ENCODE data around the gene PTBP3. TPM values are rescaled to one million over a fixed set of nuclear protein-coding genes. Genes with fewer than 3 reads are reported as not detected.

The PTBP3 gene
- total RNA-seq, 1 experiment from 2014 or later, result 57.1 TPM

- H3K27me3 ChIP-seq (replicated peaks; ENCODE audit: insufficient read depth, low read depth, low read length, poor library complexity), result no peaks in the 10 kb centered on the region
- POLR2A ChIA-PET (ENCODE audit: low non-redundant PET), result no interaction called here
- no peak overlapping the region for H3K4me3 ChIP-seq (ENCODE audit: low read depth, low read length, poor library complexity, severe bottlenecking)
- no peaks in the 10 kb centered on the region for H3K36me3 ChIP-seq (ENCODE audit: insufficient read depth, low read length, poor library complexity, severe bottlenecking)
- no peak for DNase-seq (ENCODE audit: low spot score)
- no peaks in the 10 kb centered on the region for H3K9me3 ChIP-seq (ENCODE audit: low read depth, low read length, poor library complexity, severe bottlenecking)
- CTCF ChIA-PET, result no interaction called here
- peaks cover 8% of the 10 kb centered on the region for H3K4me1 ChIP-seq (ENCODE audit: insufficient read depth, low read length, poor library complexity, severe bottlenecking)
- intact Hi-C loops (cut with micrococcal nuclease; ENCODE audit: unreplicated experiment), result no loop called here
- BruUV-seq (replicated peaks), result no TSS peak
- TF ChIP-seq CTCF (conservative IDR thresholded peaks at IDR 0.05; ENCODE audit: low read depth, low read length) (no peak), EZH2 (IDR thresholded peaks at IDR 0.05; ENCODE audit: borderline replicate concordance, low read depth, low read length, poor library complexity, severe bottlenecking) (no peak)
- no peak overlapping the region for H3K27ac ChIP-seq (ENCODE audit: low read depth, low read length, poor library complexity, severe bottlenecking)
Observed at GRCh38 chr9:112312139-112312538, 21.3 kb downstream of the PTBP3 start.

- no peaks in the 10 kb centered on the region for H3K9me3 ChIP-seq (ENCODE audit: low read depth, low read length, poor library complexity, severe bottlenecking)
- DNase-seq (ENCODE audit: low spot score), result no peak
- peaks cover 8% of the 10 kb centered on the region for H3K4me1 ChIP-seq (ENCODE audit: insufficient read depth, low read length, poor library complexity, severe bottlenecking)
- no TSS peak for BruUV-seq (replicated peaks)
- no peak overlapping the region for H3K4me3 ChIP-seq (ENCODE audit: low read depth, low read length, poor library complexity, severe bottlenecking)
- ChIA-PET POLR2A (ENCODE audit: low non-redundant PET) (interaction anchor here (0.6 kb wide), 1 partner anchor 20 kb away, joined by 3 read pairs; no protein-coding TSS in a partner anchor), CTCF (no interaction called here)
- H3K27ac ChIP-seq (ENCODE audit: low read depth, low read length, poor library complexity, severe bottlenecking), result no peak overlapping the region
- H3K36me3 ChIP-seq (ENCODE audit: insufficient read depth, low read length, poor library complexity, severe bottlenecking), result no peaks in the 10 kb centered on the region
- H3K27me3 ChIP-seq (replicated peaks; ENCODE audit: insufficient read depth, low read depth, low read length, poor library complexity), result no peaks in the 10 kb centered on the region
- intact Hi-C loops (cut with micrococcal nuclease; ENCODE audit: unreplicated experiment), result no loop called here
- TF ChIP-seq CTCF (conservative IDR thresholded peaks at IDR 0.05; ENCODE audit: low read depth, low read length) (no peak), EZH2 (IDR thresholded peaks at IDR 0.05; ENCODE audit: borderline replicate concordance, low read depth, low read length, poor library complexity, severe bottlenecking) (no peak)
Observed at GRCh38 chr9:112311497-112311896, 21.9 kb downstream of the PTBP3 start.

- Histone ChIP-seq H3K9me3 (ENCODE audit: low read depth, low read length, poor library complexity, severe bottlenecking) (no peaks in the 10 kb centered on the region), H3K27ac (ENCODE audit: low read depth, low read length, poor library complexity, severe bottlenecking) (no peak overlapping the region), H3K27me3 (replicated peaks; ENCODE audit: insufficient read depth, low read depth, low read length, poor library complexity) (no peaks in the 10 kb centered on the region), H3K4me3 (ENCODE audit: low read depth, low read length, poor library complexity, severe bottlenecking) (no peak overlapping the region), H3K4me1 (ENCODE audit: insufficient read depth, low read length, poor library complexity, severe bottlenecking) (peaks cover 8% of the 10 kb centered on the region), H3K36me3 (ENCODE audit: insufficient read depth, low read length, poor library complexity, severe bottlenecking) (no peaks in the 10 kb centered on the region)
- CTCF ChIA-PET, result no interaction called here
- intact Hi-C loops (cut with micrococcal nuclease; ENCODE audit: unreplicated experiment), result no loop called here
- TF ChIP-seq CTCF (conservative IDR thresholded peaks at IDR 0.05; ENCODE audit: low read depth, low read length) (no peak), EZH2 (IDR thresholded peaks at IDR 0.05; ENCODE audit: borderline replicate concordance, low read depth, low read length, poor library complexity, severe bottlenecking) (no peak)
- BruUV-seq (replicated peaks), result no TSS peak
- POLR2A ChIA-PET (ENCODE audit: low non-redundant PET), result interaction anchor here (0.6 kb wide), 1 partner anchor 21 kb away, joined by 3 read pairs; no protein-coding TSS in a partner anchor
- DNase-seq (ENCODE audit: low spot score), result no peak
Observed at GRCh38 chr9:112310826-112311225, 22.6 kb downstream of the PTBP3 start.
